Pancreas (tissue), 10 donors: Measurements from ENCODE around the gene SYMPK. TPM values are rescaled to one million over a fixed set of nuclear protein-coding genes. Genes with fewer than 3 reads are reported as not detected.

Source experiments
- ATAC-seq, 4 donors: fragments of 200-7000 bp; cut with Tn5 transposase; one replicate each; pipeline versions ENCODE4 v1.8.0 to v1.9.1; 2020; ENCODE audit warnings: mild to moderate bottlenecking in 4 of 4, moderate library complexity in 4 of 4
- DNase-seq, 6 donors: peaks; one replicate each; pipeline ENCODE4 v3.0.0-alpha.2; 2020
- FAIRE-seq: peaks from 2 replicates; lab custom pipeline; 2012; peaks lifted over from hg19 to GRCh38; lab: Jason Lieb, UNC
- H3K27ac ChIP-seq, 4 donors: fragments of 200-600 bp; sonication (generic); 1 replicate in 3 of 4; 2 replicates in 1 of 4; pipeline versions ENCODE4 v1.5.0 to v1.8.0; 2020
- H3K27me3 ChIP-seq, 4 donors: fragments of 200-600 bp; one replicate each; pipeline ENCODE4 v1.8.0; 2021
- H3K36me3 ChIP-seq, 3 donors: fragments of 200-600 bp; sonication (generic) in 1 of 3; one replicate each; pipeline versions ENCODE4 v1.5.0 to v1.8.0; 2020 to 2021
- H3K4me1 ChIP-seq, 3 donors: fragments of 200-600 bp; one replicate each; pipeline ENCODE4 v1.8.0; 2021
- H3K4me3 ChIP-seq, 4 donors: fragments of 200-600 bp; sonication (generic) in 2 of 4; one replicate each; pipeline versions ENCODE4 v1.5.0 to v1.8.0; 2020 to 2021
- H3K9me3 ChIP-seq, 4 donors: fragments of 200-600 bp; one replicate each; pipeline ENCODE4 v1.8.0; 2021
- CTCF ChIP-seq, 4 donors: fragments of 200-600 bp; sonication (generic) in 3 of 4; IDR thresholded peaks; one replicate each; pipeline versions ENCODE4 v1.5.0 to v1.8.0; 2021; ENCODE audit warnings: antibody characterized with exemption in 4 of 4
- WGBS, 2 donors: extraction: QIAGEN DNeasy Blood & Tissue Kit; methylation state at CpG; one replicate each; pipeline ENCODE4 v1.1.7; 2013; 5-methylcytosine and 5-hydroxymethylcytosine counted together
- intact Hi-C, 3 donors: fragments of 100-400 bp; cut with DNase I; formaldehyde crosslinking; loops; one replicate each; pipeline versions ENCODE4 v1.11.1 to v1.14.2; 2022
- polyA plus RNA-seq, 2 donors: library from polyadenylated mRNA; stranded (reverse); fragments of 200-250 nt; gene quantifications; one replicate each; pipeline ENCODE4 v1.2.3, GENCODE V29; 2013
- total RNA-seq, 6 donors: library from RNA; stranded (reverse); fragmentation: NEBNext Ultra II Directional in 4 of 6; extraction: Animal tissue kit (Norgen Biotek cat#: 25700) in 4 of 6; gene quantifications; one replicate each; pipeline versions ENCODE4 v1.2.1 to v1.2.4, GENCODE V29; 2021 to 2023
- donor health status: healthy with polysubstance abuse.
- donor health status: DM: no; HTN: no; CAD: no; lungs with moderate emphysema.
- donor health status: DM: no; HTN: no; CAD: no.
- donor health status: control.
- donor health status: control.
- donor health status: Bipolar disorder and iron deficiency.
- donor health status: DM: yes; HTN: yes; CAD: no.
- donor health status: DM: no; HTN: no; CAD: no.
- donor health status: DM: no; HTN: no; CAD: no.
- donor health status: DM: yes; HTN: yes; CAD: no.

SYMPK gene
- total and polyA plus RNA-seq, 8 donors, result 25.7 to 142 (median 29.2) TPM

- TF ChIP-seq CTCF (IDR thresholded peaks at IDR 0.05), result no peak
Observed at GRCh38 chr19:45815481-45816216, 47.3 kb downstream of the SYMPK start.

GRCh38 chr19:45814851-45815480, 48.0 kb downstream of the SYMPK start, which contains the start of gene RSPH6A:
Gene RSPH6A, minus strand, starts transcription at chr19:45815308. Its CDS starts 132 bp downstream, at chr19:45815176.
- Histone ChIP-seq H3K27me3 (no peaks in the 10 kb centered on the region), H3K27ac (no peak within 1 kb of the TSS), H3K36me3 (no peaks in the 10 kb centered on the region), H3K4me3 (peak within 1 kb of the TSS in 1 of 4 donors; percentile 19), H3K9me3 (no peaks in the 10 kb centered on the region), H3K4me1 (no peaks in the 10 kb centered on the region)
- no peak for TF ChIP-seq CTCF (IDR thresholded peaks at IDR 0.05)
- DNase-seq (peak in 1 of 6 donors; percentile 82), FAIRE-seq (no peak), ATAC-seq (no peak)
- WGBS, 2 donors, result 63 to 66% methylated on average over 29 to 40 of the region's 40 CpGs
- intact Hi-C loops, result loop anchor here in 2 of 3 donors (5.0 to 10.0 kb wide), 2 partner anchors 200 to 202 kb away; no protein-coding TSS in a partner anchor

More at GRCh38 chr19:45815481-45816216, 47.3 kb downstream of the SYMPK start:
- WGBS, 2 donors, result 53 to 55% methylated on average over 25 to 44 of the region's 44 CpGs
- Histone ChIP-seq H3K27ac (no peak overlapping the region), H3K27me3 (no peaks in the 10 kb centered on the region), H3K9me3 (no peaks in the 10 kb centered on the region), H3K4me3 (peak overlapping the region in 1 of 4 donors; percentile 19), H3K4me1 (no peaks in the 10 kb centered on the region), H3K36me3 (no peaks in the 10 kb centered on the region)
- FAIRE-seq (no peak), DNase-seq (peak in 1 of 6 donors; percentile 80), ATAC-seq (no peak)
- intact Hi-C loops, result loop anchor here in 2 of 3 donors (5.0 to 10.0 kb wide), 2 partner anchors 199 to 202 kb away; no protein-coding TSS in a partner anchor

GRCh38 chr19:45814166-45814780, 48.7 kb downstream of the SYMPK start:
- no peak for TF ChIP-seq CTCF (IDR thresholded peaks at IDR 0.05)
- Histone ChIP-seq H3K27me3 (no peaks in the 10 kb centered on the region), H3K36me3 (no peaks in the 10 kb centered on the region), H3K9me3 (no peaks in the 10 kb centered on the region), H3K27ac (no peak overlapping the region), H3K4me3 (no peak overlapping the region), H3K4me1 (no peaks in the 10 kb centered on the region)
- intact Hi-C loops, result loop anchor here in 1 of 3 donors (10.0 kb wide), 1 partner anchor 201 kb away; no protein-coding TSS in a partner anchor
- WGBS, 2 donors, result 68 to 78% methylated on average over 12 of the region's 12 CpGs
- DNase-seq (no peak), FAIRE-seq (no peak), ATAC-seq (no peak)

GRCh38 chr19:45812297-45812696, 50.6 kb downstream of the SYMPK start:
- DNase-seq (no peak), ATAC-seq (no peak), FAIRE-seq (no peak)
- WGBS, 2 donors, result 83 to 85% methylated on average over 6 of the region's 6 CpGs
- H3K4me1 ChIP-seq, result no peaks in the 10 kb centered on the region
- H3K27ac ChIP-seq, result no peak overlapping the region
- intact Hi-C loops, result loop anchor here in 1 of 3 donors (10.0 kb wide), 1 partner anchor 203 kb away; no protein-coding TSS in a partner anchor
- H3K9me3 ChIP-seq, result no peaks in the 10 kb centered on the region
- no peak for TF ChIP-seq CTCF (IDR thresholded peaks at IDR 0.05)
- H3K27me3 ChIP-seq, result no peaks in the 10 kb centered on the region
- H3K36me3 ChIP-seq, result no peaks in the 10 kb centered on the region
- H3K4me3 ChIP-seq, result no peak overlapping the region
